22Rv1 (cell line): Measurements from ENCODE around the gene CROCC2.

Source experiments
- H3K27ac ChIP-seq: fragments of 450-650 bp; 2 replicates; pipeline ENCODE4 v1.5.1; 2017
- CTCF ChIP-seq: fragments of 450-650 bp; IDR thresholded peaks from 2 replicates; pipeline ENCODE4 v1.5.1; 2017; ENCODE audit warnings: mild to moderate bottlenecking
- ZFX ChIP-seq: fragments of 450-650 bp; IDR thresholded peaks from 2 replicates; pipeline ENCODE4 v1.6.1; 2017; ENCODE audit warnings: antibody characterized with exemption, borderline replicate concordance

Gene CROCC2

GRCh38 chr2:241010531-241011295, 104.6 kb downstream of the CROCC2 start:
- no peak for TF ChIP-seq ZFX
- no peak for TF ChIP-seq CTCF
- no peak overlapping the region for H3K27ac ChIP-seq

GRCh38 chr2:241011296-241011600, 105.1 kb downstream of the CROCC2 start:
- TF ChIP-seq ZFX (no peak), CTCF (no peak)
- H3K27ac ChIP-seq, result no peak overlapping the region

GRCh38 chr2:241011751-241012510, 105.8 kb downstream of the CROCC2 start:
- no peak overlapping the region for H3K27ac ChIP-seq
- TF ChIP-seq ZFX (no peak), CTCF (no peak)

GRCh38 chr2:241014224-241014623, 108.1 kb downstream of the CROCC2 start:
- TF ChIP-seq CTCF, result no peak
- no peak for TF ChIP-seq ZFX
- no peak overlapping the region for H3K27ac ChIP-seq

GRCh38 chr2:241014764-241015163, 108.6 kb downstream of the CROCC2 start:
- no peak overlapping the region for H3K27ac ChIP-seq
- TF ChIP-seq CTCF (no peak), ZFX (no peak)

GRCh38 chr2:241015439-241015838, 109.3 kb downstream of the CROCC2 start:
- no peak overlapping the region for H3K27ac ChIP-seq
- TF ChIP-seq CTCF, result no peak
- TF ChIP-seq ZFX, result no peak
